HG02763 (cell line): ENCODE measurements around the gene KIAA0232.
"Not testable (repeated sequence)": the region's sequence is repeated elsewhere in the genome, so short reads cannot be mapped to it uniquely, and the experiment has no call there.

Experiments
- ATAC-seq: cut with Tn5 transposase; IDR thresholded peaks from one replicate; pipeline ENCODE4 v1.9.1; 2021; ENCODE audit warnings: mild to moderate bottlenecking, moderate library complexity; ENCODE audit not compliant: unreplicated experiment

KIAA0232 gene

GRCh38 chr4:6753891-6754290 is 28.6 kb upstream of the KIAA0232 start:
- ATAC-seq, result no peak

GRCh38 chr4:6754481-6755087 is 27.9 kb upstream of the KIAA0232 start:
- no peak for ATAC-seq

GRCh38 chr4:6755088-6755753 is 27.3 kb upstream of the KIAA0232 start:
- ATAC-seq, result no peak

GRCh38 chr4:6756345-6756744 is 26.2 kb upstream of the KIAA0232 start:
- not testable (repeated sequence) for ATAC-seq

- no peak for ATAC-seq
Observed at GRCh38 chr4:6758728-6759127, 23.8 kb upstream of the KIAA0232 start.

GRCh38 chr4:6760865-6761264 is 21.7 kb upstream of the KIAA0232 start:
- ATAC-seq, result no peak

GRCh38 chr4:6761649-6762615 is 20.6 kb upstream of the KIAA0232 start:
- ATAC-seq, result no peak

GRCh38 chr4:6763330-6763851 is 19.1 kb upstream of the KIAA0232 start:
- ATAC-seq, result no peak

- no peak for ATAC-seq
Observed at GRCh38 chr4:6764976-6765620, 17.4 kb upstream of the KIAA0232 start.

- no peak for ATAC-seq
Observed at GRCh38 chr4:6765703-6766102, 16.8 kb upstream of the KIAA0232 start.

- ATAC-seq, result no peak
Observed at GRCh38 chr4:6767386-6767747, 15.2 kb upstream of the KIAA0232 start.

GRCh38 chr4:6767748-6768538 is 14.6 kb upstream of the KIAA0232 start:
- no peak for ATAC-seq

GRCh38 chr4:6768539-6768905 is 14.0 kb upstream of the KIAA0232 start:
- no peak for ATAC-seq

- no peak for ATAC-seq
Observed at GRCh38 chr4:6769233-6769988, 13.1 kb upstream of the KIAA0232 start.

GRCh38 chr4:6769989-6770420 is 12.5 kb upstream of the KIAA0232 start:
- no peak for ATAC-seq

- ATAC-seq, result no peak
Observed at GRCh38 chr4:6770581-6771228, 11.8 kb upstream of the KIAA0232 start.

- ATAC-seq, result no peak
Observed at GRCh38 chr4:6771229-6771671, 11.3 kb upstream of the KIAA0232 start.

GRCh38 chr4:6772223-6772928 is 10.2 kb upstream of the KIAA0232 start:
- no peak for ATAC-seq
